ENCODE data around the gene PRKCG. TPM values are rescaled to one million over a fixed set of nuclear protein-coding genes. Genes with fewer than 3 reads are reported as not detected.

The PRKCG gene
- total RNA-seq, 1 donor from 2014 or later: not detected

- no peak for ATAC-seq
- DNase-seq: no peak
- peaks cover 42% of the 10 kb centered on the region for H3K27me3 ChIP-seq
- TF ChIP-seq, protein P1, sequence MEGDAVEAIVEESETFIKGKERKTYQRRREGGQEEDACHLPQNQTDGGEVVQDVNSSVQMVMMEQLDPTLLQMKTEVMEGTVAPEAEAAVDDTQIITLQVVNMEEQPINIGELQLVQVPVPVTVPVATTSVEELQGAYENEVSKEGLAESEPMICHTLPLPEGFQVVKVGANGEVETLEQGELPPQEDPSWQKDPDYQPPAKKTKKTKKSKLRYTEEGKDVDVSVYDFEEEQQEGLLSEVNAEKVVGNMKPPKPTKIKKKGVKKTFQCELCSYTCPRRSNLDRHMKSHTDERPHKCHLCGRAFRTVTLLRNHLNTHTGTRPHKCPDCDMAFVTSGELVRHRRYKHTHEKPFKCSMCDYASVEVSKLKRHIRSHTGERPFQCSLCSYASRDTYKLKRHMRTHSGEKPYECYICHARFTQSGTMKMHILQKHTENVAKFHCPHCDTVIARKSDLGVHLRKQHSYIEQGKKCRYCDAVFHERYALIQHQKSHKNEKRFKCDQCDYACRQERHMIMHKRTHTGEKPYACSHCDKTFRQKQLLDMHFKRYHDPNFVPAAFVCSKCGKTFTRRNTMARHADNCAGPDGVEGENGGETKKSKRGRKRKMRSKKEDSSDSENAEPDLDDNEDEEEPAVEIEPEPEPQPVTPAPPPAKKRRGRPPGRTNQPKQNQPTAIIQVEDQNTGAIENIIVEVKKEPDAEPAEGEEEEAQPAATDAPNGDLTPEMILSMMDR (IDR thresholded peaks at IDR 0.05): no peak
- H3K9me3 ChIP-seq: no peaks in the 10 kb centered on the region
- peaks cover 2% of the 10 kb centered on the region for H3K36me3 ChIP-seq
- intact Hi-C loops (cut with DNase I): no loop called here
- H3K4me1 ChIP-seq: peaks cover 17% of the 10 kb centered on the region
- no peak overlapping the region for H3K4me3 ChIP-seq
- H3K27ac ChIP-seq: no peak overlapping the region
Measured at GRCh38 chr19:53880711-53881481, 1.1 kb upstream of the PRKCG start.

DNA sequence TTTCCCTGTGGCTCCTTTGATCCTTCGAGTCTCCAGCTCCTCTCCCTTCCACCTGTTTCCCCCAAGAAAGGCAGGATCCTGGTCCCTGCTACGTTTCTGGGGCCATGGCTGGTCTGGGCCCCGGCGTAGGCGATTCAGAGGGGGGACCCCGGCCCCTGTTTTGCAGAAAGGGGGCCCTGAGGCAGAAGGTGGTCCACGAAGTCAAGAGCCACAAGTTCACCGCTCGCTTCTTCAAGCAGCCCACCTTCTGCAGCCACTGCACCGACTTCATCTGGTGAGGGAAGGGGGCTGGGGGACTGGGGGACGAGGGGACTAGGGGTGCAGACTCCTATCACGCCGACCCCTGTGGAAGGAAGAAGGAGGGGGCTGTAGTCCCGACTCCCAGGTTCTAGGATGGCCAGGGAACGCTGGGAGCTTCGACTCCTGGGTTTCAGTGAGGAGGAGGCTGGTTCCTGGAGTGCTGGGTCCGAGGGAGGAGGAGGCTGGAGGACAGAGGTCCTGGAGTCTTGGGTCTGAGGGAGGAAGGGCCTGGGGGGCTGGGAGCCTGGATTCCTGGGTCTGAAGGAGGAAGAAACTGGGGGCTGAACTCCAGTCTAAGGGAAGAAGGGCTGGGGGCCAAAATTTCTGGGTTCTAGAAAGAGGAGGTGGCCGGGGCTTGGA lies 524 bp downstream of the PRKCG start:
- no peaks in the 10 kb centered on the region for H3K9me3 ChIP-seq
- no peak overlapping the region for H3K4me3 ChIP-seq
- no peaks in the 10 kb centered on the region for H3K36me3 ChIP-seq
- H3K4me1 ChIP-seq: peaks cover 17% of the 10 kb centered on the region
- ATAC-seq (no peak), DNase-seq (no peak)
- intact Hi-C loops (cut with DNase I): no loop called here
- TF ChIP-seq, protein P1 (IDR thresholded peaks at IDR 0.05): no peak
- H3K27ac ChIP-seq: no peak overlapping the region
- H3K27me3 ChIP-seq: peaks cover 42% of the 10 kb centered on the region

DNA sequence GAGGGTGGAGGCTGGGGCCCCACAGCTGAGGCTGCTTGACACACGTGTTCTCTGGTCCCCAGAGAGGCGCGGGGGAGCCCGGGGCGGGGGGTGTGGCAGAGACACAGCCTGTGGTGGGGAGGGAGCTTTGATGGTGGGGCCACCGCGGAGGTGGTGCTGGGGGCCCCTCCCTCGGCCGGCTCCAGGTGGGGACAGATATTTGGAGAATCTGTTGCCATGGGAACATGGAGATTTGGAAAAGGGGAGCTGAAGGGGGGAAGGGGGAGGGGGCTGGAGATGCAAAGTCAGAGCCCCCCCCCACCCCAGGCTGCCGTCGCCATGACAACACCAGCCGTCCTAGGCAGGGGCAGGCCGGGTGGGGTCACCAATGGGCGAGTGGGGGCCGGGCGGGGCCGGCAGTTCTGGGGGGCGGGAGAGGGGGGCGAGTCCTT lies 1.2 kb downstream of the PRKCG start:
- Histone ChIP-seq H3K27me3 (peaks cover 42% of the 10 kb centered on the region), H3K9me3 (no peaks in the 10 kb centered on the region), H3K36me3 (no peaks in the 10 kb centered on the region), H3K4me1 (peaks cover 17% of the 10 kb centered on the region), H3K27ac (no peak overlapping the region), H3K4me3 (no peak overlapping the region)
- intact Hi-C loops (cut with DNase I): no loop called here
- ATAC-seq (no peak), DNase-seq (no peak)
- TF ChIP-seq, protein P1 (IDR thresholded peaks at IDR 0.05): no peak

DNA sequence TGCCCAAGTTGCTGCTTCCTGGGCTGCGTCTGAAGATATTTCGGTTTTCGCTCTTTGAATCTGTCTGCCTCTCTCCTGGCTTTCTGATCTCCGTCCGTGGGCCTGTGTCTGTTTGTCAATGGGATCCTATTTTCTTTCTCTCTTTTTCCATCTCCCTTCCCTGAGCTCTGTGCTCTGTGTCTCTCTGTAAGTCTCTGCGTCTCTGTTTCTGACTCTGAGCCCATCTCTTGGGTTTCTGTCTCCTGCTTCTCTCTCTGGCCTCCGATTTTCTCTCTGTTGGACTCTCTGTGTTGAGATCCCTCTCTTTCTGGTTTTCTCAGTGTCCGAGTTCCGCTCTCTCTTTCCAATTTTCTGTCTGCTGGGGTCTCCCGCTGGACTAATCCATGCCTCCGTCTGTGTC lies 1.7 kb downstream of the PRKCG start:
- Histone ChIP-seq H3K36me3 (no peaks in the 10 kb centered on the region), H3K27ac (no peak overlapping the region), H3K4me1 (peaks cover 17% of the 10 kb centered on the region), H3K9me3 (no peaks in the 10 kb centered on the region), H3K27me3 (peaks cover 42% of the 10 kb centered on the region), H3K4me3 (no peak overlapping the region)
- DNase-seq (no peak), ATAC-seq (no peak)
- intact Hi-C loops (cut with DNase I): no loop called here
- TF ChIP-seq, protein P1 (IDR thresholded peaks at IDR 0.05): no peak

DNA sequence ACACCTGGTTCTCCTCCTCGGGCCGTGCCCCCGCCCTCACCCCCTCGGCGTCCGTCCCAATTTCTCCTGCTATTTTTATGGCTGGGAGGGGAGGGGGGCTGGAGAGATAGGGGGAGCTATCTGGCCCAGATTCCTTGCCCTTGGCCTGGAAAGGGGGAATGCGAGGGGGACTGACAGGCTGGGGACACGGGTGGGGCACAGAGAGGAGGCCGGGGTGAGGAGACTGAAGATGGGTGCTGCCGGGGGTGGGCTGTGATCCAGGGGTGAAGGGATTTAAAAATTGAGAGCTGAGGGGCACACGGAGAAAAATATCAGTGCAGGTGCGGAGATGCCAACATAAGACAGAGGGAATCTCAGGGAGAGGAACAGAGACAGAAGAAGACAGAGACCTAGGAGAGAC lies 2.3 kb downstream of the PRKCG start:
- peaks cover 17% of the 10 kb centered on the region for H3K4me1 ChIP-seq
- peaks cover 42% of the 10 kb centered on the region for H3K27me3 ChIP-seq
- TF ChIP-seq, protein P1 (IDR thresholded peaks at IDR 0.05): no peak
- no peak overlapping the region for H3K27ac ChIP-seq
- H3K36me3 ChIP-seq: no peaks in the 10 kb centered on the region
- ATAC-seq (no peak), DNase-seq (no peak)
- no peak overlapping the region for H3K4me3 ChIP-seq
- intact Hi-C loops (cut with DNase I): no loop called here
- H3K9me3 ChIP-seq: no peaks in the 10 kb centered on the region

All from upper lobe of right lung (tissue), 1 donor.